HL-60 (cell line): Measurements from ENCODE around the gene SP3.

ENCODE experiments used
- DNase-seq, 2 experiments: peaks; one replicate each; pipeline ENCODE4 v3.0.0-alpha.2; 2010 to 2020; ENCODE audit warnings: low read depth in 1 of 2, low spot score in 1 of 2
- H3K27ac ChIP-seq: fragments of 250-450 bp; sonication (Bioruptor Pico); replicated peaks from 2 replicates; pipeline ENCODE4 v1.5.1; 2020; ENCODE audit warnings: mild to moderate bottlenecking, moderate library complexity
- H3K27me3 ChIP-seq: fragments of 250-450 bp; sonication (Bioruptor Pico); 2 replicates; pipeline ENCODE4 v1.5.1; 2021; ENCODE audit warnings: mild to moderate bottlenecking, moderate library complexity; ENCODE audit not compliant: insufficient read depth, poor library complexity, severe bottlenecking
- H3K4me3 ChIP-seq: replicated peaks from 2 replicates; pipeline ENCODE4 v1.5.1; 2011; ENCODE audit warnings: mild to moderate bottlenecking, control low read depth, low read length; ENCODE audit not compliant: insufficient read depth
- GABPA ChIP-seq: IDR thresholded peaks from 2 replicates; pipeline ENCODE4 v1.6.1; 2012; ENCODE audit warnings: low read depth
- POLR2AphosphoS5 ChIP-seq: IDR thresholded peaks from 2 replicates; pipeline ENCODE4 v1.6.1; 2012; ENCODE audit warnings: low read depth
- SPI1 ChIP-seq: IDR thresholded peaks from 2 replicates; pipeline ENCODE4 v1.6.1; 2012; ENCODE audit warnings: low read depth, mild to moderate bottlenecking, borderline replicate concordance
- TF ChIP-seq, protein P1 (sequence below): IDR thresholded peaks from one replicate; pipeline ENCODE4 v1.5.1; 2011; ENCODE audit warnings: low read length, control low read depth, inconsistent platforms; ENCODE audit not compliant: insufficient read depth
- TF ChIP-seq, protein P2 (sequence below): IDR thresholded peaks from 2 replicates; pipeline ENCODE4 v1.6.1; 2012; ENCODE audit warnings: low read depth; ENCODE audit not compliant: insufficient replicate concordance

SP3 gene

DNA sequence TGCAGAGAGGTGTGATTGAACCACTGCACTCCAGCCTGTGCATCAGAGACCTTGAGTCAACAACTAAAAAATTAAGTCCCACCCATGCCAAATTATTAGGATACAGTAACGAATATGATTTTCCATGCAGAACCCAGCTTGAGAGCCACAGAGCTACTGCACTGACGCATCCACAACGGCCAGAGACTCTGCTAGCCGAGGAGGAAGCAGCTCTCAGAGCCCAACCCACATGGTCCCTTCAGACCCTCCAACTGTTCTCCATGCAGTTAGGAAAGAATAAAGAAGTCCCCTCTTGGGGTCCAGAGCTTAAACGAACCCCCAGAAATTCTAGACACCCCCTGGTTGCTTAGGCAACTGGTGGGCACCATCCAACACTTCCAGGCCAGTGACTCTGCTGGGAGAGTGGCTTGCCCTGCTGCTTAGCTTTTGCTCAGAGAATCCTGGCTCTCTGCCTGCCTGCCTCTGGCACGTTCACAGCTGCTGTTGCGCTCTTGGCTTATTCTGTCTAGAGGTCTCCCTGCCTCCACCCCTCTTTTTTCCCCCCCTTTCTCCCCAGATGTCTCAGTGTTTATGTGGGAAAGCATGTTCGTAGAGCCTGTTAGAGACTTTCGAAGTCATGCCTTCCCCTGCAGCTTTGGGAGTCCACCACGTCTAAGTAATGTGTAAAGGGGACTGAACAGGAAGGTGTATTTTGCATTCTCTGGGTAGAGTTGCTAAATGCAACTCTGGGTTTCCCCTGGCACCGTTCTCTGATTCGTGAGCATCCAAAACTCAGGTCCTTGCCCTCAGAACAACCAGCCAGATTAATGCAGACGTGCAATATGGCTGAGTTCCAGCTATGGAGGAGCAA, 26.0 kb upstream of the SP3 start:
- TF ChIP-seq, protein P1, sequence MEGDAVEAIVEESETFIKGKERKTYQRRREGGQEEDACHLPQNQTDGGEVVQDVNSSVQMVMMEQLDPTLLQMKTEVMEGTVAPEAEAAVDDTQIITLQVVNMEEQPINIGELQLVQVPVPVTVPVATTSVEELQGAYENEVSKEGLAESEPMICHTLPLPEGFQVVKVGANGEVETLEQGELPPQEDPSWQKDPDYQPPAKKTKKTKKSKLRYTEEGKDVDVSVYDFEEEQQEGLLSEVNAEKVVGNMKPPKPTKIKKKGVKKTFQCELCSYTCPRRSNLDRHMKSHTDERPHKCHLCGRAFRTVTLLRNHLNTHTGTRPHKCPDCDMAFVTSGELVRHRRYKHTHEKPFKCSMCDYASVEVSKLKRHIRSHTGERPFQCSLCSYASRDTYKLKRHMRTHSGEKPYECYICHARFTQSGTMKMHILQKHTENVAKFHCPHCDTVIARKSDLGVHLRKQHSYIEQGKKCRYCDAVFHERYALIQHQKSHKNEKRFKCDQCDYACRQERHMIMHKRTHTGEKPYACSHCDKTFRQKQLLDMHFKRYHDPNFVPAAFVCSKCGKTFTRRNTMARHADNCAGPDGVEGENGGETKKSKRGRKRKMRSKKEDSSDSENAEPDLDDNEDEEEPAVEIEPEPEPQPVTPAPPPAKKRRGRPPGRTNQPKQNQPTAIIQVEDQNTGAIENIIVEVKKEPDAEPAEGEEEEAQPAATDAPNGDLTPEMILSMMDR, result no peak
- no peak for TF ChIP-seq GABPA
- no peak for TF ChIP-seq SPI1
- no peak overlapping the region for H3K4me3 ChIP-seq
- no peaks in the 10 kb centered on the region for H3K27me3 ChIP-seq
- no peak for DNase-seq
- H3K27ac ChIP-seq, result no peak overlapping the region

DNA sequence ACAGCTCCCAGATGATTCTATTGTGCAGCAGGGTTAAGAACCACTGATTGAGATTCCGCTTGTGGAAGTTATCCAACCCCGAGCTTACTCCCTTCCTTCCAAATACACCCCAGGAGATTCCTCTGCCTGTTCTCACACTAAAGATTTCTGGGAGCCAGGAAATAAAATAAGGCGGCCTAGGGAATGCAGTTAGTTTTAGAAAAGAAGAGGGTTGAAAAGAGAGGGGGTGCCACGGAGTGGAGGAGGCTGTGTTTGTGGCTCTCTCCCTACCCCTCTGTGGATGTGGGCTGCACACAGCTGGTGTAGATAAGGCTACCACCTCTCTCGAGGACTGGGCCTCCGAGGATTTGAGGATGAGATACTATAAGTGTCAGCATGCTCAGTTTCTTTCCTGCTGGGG, 25.1 kb upstream of the SP3 start:
- DNase-seq, result no peak
- H3K4me3 ChIP-seq, result no peak overlapping the region
- H3K27ac ChIP-seq, result no peak overlapping the region
- TF ChIP-seq POLR2AphosphoS5 (no peak), SPI1 (no peak), GABPA (no peak)
- TF ChIP-seq, protein P1, result no peak
- TF ChIP-seq, protein P2, sequence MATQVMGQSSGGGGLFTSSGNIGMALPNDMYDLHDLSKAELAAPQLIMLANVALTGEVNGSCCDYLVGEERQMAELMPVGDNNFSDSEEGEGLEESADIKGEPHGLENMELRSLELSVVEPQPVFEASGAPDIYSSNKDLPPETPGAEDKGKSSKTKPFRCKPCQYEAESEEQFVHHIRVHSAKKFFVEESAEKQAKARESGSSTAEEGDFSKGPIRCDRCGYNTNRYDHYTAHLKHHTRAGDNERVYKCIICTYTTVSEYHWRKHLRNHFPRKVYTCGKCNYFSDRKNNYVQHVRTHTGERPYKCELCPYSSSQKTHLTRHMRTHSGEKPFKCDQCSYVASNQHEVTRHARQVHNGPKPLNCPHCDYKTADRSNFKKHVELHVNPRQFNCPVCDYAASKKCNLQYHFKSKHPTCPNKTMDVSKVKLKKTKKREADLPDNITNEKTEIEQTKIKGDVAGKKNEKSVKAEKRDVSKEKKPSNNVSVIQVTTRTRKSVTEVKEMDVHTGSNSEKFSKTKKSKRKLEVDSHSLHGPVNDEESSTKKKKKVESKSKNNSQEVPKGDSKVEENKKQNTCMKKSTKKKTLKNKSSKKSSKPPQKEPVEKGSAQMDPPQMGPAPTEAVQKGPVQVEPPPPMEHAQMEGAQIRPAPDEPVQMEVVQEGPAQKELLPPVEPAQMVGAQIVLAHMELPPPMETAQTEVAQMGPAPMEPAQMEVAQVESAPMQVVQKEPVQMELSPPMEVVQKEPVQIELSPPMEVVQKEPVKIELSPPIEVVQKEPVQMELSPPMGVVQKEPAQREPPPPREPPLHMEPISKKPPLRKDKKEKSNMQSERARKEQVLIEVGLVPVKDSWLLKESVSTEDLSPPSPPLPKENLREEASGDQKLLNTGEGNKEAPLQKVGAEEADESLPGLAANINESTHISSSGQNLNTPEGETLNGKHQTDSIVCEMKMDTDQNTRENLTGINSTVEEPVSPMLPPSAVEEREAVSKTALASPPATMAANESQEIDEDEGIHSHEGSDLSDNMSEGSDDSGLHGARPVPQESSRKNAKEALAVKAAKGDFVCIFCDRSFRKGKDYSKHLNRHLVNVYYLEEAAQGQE, result no peak
- no peaks in the 10 kb centered on the region for H3K27me3 ChIP-seq

DNA sequence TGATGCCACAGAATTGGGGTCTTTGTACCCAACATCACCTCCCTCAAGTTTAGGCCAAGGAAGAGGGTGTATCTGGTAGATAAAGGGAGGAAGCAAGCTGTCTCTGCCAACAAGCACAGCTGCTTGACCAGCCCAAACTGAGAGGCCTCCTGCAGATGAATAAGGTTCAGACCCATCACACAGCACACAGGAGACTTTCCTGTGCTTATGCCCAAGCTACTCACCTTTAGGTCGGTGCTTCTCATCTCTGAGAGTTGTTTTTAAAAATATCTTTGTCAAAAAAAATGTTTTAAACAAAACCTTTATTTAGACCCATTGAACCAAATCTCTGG, 24.7 kb upstream of the SP3 start:
- H3K4me3 ChIP-seq, result no peak overlapping the region
- TF ChIP-seq POLR2AphosphoS5 (no peak), SPI1 (no peak), GABPA (no peak)
- TF ChIP-seq, protein P1, result no peak
- TF ChIP-seq, protein P2, result no peak
- H3K27me3 ChIP-seq, result no peaks in the 10 kb centered on the region
- no peak for DNase-seq
- no peak overlapping the region for H3K27ac ChIP-seq
